ENCODE data around the gene SMIM13. TPM values are rescaled to one million over a fixed set of nuclear protein-coding genes. Genes with fewer than 3 reads are reported as not detected.
"Not testable (repeated sequence)": the region's sequence is repeated elsewhere in the genome, so short reads cannot be mapped to it uniquely, and the experiment has no call there.

SMIM13 gene
- polyA plus RNA-seq, 4 donors, result 2.4 to 11.0 (median 4.1) TPM

- FAIRE-seq; H3K4me3 ChIP-seq (ENCODE audit: low read depth in 1 of 3, low read length in 3 of 3); H3K9me3 ChIP-seq (ENCODE audit: control insufficient read depth in 2 of 2, insufficient read depth in 1 of 2, low read depth in 1 of 2, low read length in 1 of 2); H3K27me3 ChIP-seq (ENCODE audit: control insufficient read depth in 3 of 3, insufficient read depth in 3 of 3, low read length in 3 of 3); H3K36me3 ChIP-seq (ENCODE audit: control insufficient read depth in 3 of 3, insufficient read depth in 2 of 3, low read depth in 1 of 3, low read length in 3 of 3); H3K27ac ChIP-seq (ENCODE audit: low read depth in 1 of 3, low read length in 2 of 3); H3K4me1 ChIP-seq (ENCODE audit: control insufficient read depth in 3 of 3, insufficient read depth in 2 of 3, low read depth in 1 of 3, low read length in 2 of 3); DNase-seq: not testable (repeated sequence)
- WGBS, 3 donors, result 81 to 90% (median 89%) methylated on average over 11 of the region's 11 CpGs
Measured at GRCh38 chr6:11115808-11116536, 22.3 kb downstream of the SMIM13 start.

DNA sequence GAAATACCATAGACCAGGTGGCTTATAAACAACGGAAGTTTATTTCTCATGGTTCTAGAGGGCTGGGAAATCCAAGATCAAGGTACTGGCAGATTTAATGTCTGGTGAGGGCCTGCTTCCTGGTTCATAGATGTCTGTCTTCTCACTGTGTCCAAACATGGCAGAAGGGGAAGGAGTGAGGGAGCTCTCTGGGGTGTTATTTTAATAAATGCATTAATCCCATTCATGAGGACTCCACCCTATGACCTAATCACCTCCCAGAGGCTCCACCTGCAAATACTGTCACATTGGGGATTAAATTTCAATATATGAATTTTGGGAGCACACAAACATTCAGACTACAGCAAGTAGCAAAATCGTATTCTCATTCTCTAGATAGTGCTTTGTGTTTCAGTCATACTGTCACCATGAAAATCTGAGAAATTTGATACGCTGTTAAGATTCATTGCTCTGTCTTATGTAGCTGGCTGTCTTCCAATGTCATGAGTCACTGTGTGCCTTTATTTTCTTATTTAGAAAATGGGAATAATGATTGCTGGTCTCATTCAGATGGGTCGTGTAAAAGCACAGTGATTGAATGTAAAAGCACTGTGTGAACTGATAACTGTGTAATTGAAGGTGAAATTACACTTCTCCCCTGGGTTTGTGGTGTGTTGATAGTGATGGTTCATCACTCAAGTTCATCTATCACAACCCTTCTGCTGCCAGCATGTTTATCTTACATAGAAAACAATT lies 26.8 kb downstream of the SMIM13 start:
- Histone ChIP-seq H3K27me3 (ENCODE audit: control insufficient read depth in 3 of 3, insufficient read depth in 3 of 3, low read length in 3 of 3) (no peaks in the 10 kb centered on the region), H3K4me3 (ENCODE audit: low read depth in 1 of 3, low read length in 3 of 3) (no peak overlapping the region), H3K36me3 (ENCODE audit: control insufficient read depth in 3 of 3, insufficient read depth in 2 of 3, low read depth in 1 of 3, low read length in 3 of 3) (no peaks in the 10 kb centered on the region), H3K27ac (ENCODE audit: low read depth in 1 of 3, low read length in 2 of 3) (no peak overlapping the region), H3K4me1 (ENCODE audit: control insufficient read depth in 3 of 3, insufficient read depth in 2 of 3, low read depth in 1 of 3, low read length in 2 of 3) (peaks cover 0 to 14% (median 7%) of the 10 kb centered on the region in 3 donors), H3K9me3 (ENCODE audit: control insufficient read depth in 2 of 2, insufficient read depth in 1 of 2, low read depth in 1 of 2, low read length in 1 of 2) (no peaks in the 10 kb centered on the region)
- 44 to 61% (median 60%) methylated on average over 4 of the region's 4 CpGs for WGBS, 3 donors
- FAIRE-seq, result no peak
- peak in 1 of 2 donors; percentile 23 for DNase-seq

DNA sequence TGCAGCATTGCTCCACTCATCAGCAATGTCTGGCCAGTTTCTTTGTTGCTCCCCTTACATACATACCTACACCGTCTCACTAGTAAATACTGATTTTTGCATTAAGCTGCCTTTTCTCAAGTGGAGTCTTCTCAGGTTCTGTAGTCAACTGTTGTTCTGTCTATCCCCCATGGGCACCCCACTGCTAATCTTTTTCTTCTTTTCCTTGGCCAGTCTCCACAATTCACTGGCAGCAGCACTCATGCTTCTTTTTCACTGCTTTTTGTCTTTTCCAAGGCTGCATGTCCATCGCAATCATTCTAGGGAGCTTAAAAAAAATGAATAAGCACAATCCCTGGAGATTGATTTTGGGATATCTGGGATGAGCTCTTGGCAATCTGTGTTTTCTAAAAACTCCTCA lies 28.2 kb downstream of the SMIM13 start:
- Histone ChIP-seq H3K4me1 (ENCODE audit: control insufficient read depth in 3 of 3, insufficient read depth in 2 of 3, low read depth in 1 of 3, low read length in 2 of 3) (peaks cover 0 to 14% (median 7%) of the 10 kb centered on the region in 3 donors), H3K36me3 (ENCODE audit: control insufficient read depth in 3 of 3, insufficient read depth in 2 of 3, low read depth in 1 of 3, low read length in 3 of 3) (peaks cover 0 to under 1% (median 0%) of the 10 kb centered on the region in 3 donors), H3K4me3 (ENCODE audit: low read depth in 1 of 3, low read length in 3 of 3) (no peak overlapping the region), H3K9me3 (ENCODE audit: control insufficient read depth in 2 of 2, insufficient read depth in 1 of 2, low read depth in 1 of 2, low read length in 1 of 2) (no peaks in the 10 kb centered on the region), H3K27me3 (ENCODE audit: control insufficient read depth in 3 of 3, insufficient read depth in 3 of 3, low read length in 3 of 3) (no peaks in the 10 kb centered on the region), H3K27ac (ENCODE audit: low read depth in 1 of 3, low read length in 2 of 3) (no peak overlapping the region)
- DNase-seq (no peak), FAIRE-seq (no peak)
- 89 to 96% (median 95%) methylated on average over 2 of the region's 2 CpGs for WGBS, 3 donors

GRCh38 chr6:11122380-11122779 lies 28.7 kb downstream of the SMIM13 start:
- peaks cover 0 to 14% (median 7%) of the 10 kb centered on the region in 3 donors for H3K4me1 ChIP-seq (ENCODE audit: control insufficient read depth in 3 of 3, insufficient read depth in 2 of 3, low read depth in 1 of 3, low read length in 2 of 3)
- WGBS, 3 donors, result 84 to 94% (median 85%) methylated on average over 1 of the region's 1 CpG
- no peak overlapping the region for H3K27ac ChIP-seq (ENCODE audit: low read depth in 1 of 3, low read length in 2 of 3)
- H3K4me3 ChIP-seq (ENCODE audit: low read depth in 1 of 3, low read length in 3 of 3), result no peak overlapping the region
- H3K36me3 ChIP-seq (ENCODE audit: control insufficient read depth in 3 of 3, insufficient read depth in 2 of 3, low read depth in 1 of 3, low read length in 3 of 3), result peaks cover 0 to 4% (median 0%) of the 10 kb centered on the region in 3 donors
- no peak for DNase-seq
- no peak for FAIRE-seq
- H3K27me3 ChIP-seq (ENCODE audit: control insufficient read depth in 3 of 3, insufficient read depth in 3 of 3, low read length in 3 of 3), result no peaks in the 10 kb centered on the region
- peaks cover 0 to 1% of the 10 kb centered on the region in 2 donors for H3K9me3 ChIP-seq (ENCODE audit: control insufficient read depth in 2 of 2, insufficient read depth in 1 of 2, low read depth in 1 of 2, low read length in 1 of 2)

DNA sequence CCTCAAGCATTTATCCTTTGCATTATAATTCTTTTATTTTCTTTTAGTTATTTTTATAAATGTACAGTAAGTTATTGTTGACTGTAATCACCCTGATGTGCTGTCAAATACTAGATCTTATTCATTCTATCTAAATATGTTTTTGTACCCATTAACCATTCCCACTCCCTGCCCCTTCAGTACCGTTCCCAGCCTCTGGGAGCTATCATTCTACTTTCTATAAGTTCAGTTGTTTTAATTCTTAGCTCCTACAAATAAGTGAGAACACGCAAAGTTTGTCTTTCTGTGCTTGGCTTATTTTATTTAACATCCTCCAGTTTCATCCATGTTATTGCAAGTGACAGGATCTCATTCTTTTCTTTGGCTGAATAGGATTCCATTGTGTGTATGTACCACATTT lies 30.3 kb downstream of the SMIM13 start:
- WGBS, 3 donors, result 93 to 95% (median 94%) methylated on average over 2 of the region's 2 CpGs
- Histone ChIP-seq H3K27me3 (ENCODE audit: control insufficient read depth in 3 of 3, insufficient read depth in 3 of 3, low read length in 3 of 3) (no peaks in the 10 kb centered on the region), H3K27ac (ENCODE audit: low read depth in 1 of 3, low read length in 2 of 3) (no peak overlapping the region), H3K36me3 (ENCODE audit: control insufficient read depth in 3 of 3, insufficient read depth in 2 of 3, low read depth in 1 of 3, low read length in 3 of 3) (peaks cover 0 to 8% (median 0%) of the 10 kb centered on the region in 3 donors), H3K4me1 (ENCODE audit: control insufficient read depth in 3 of 3, insufficient read depth in 2 of 3, low read depth in 1 of 3, low read length in 2 of 3) (peaks cover 0 to 14% (median 7%) of the 10 kb centered on the region in 3 donors), H3K9me3 (ENCODE audit: control insufficient read depth in 2 of 2, insufficient read depth in 1 of 2, low read depth in 1 of 2, low read length in 1 of 2) (peaks cover 0 to 4% of the 10 kb centered on the region in 2 donors), H3K4me3 (ENCODE audit: low read depth in 1 of 3, low read length in 3 of 3) (no peak overlapping the region)
- DNase-seq, result no peak
- FAIRE-seq, result no peak

DNA sequence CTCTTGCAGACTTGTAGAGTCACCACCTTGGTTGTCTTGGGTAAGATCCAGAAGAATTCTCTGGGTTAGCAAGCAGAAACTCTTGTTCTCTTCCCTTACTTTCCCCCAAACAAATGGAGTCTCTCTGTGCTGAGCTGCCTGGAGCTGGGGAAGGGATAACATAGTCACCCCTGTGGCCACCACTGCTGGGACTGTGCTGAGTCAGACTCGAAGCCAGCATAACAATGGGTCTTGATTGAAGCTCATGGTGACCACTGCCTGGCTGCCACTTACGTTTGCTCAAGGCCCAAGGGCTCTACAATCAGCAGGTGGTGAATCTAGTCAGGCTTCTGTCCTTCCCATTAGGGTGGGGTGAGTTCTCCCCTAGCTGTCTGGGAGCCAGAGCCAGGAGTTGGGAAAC lies 33.2 kb downstream of the SMIM13 start:
- no peak for FAIRE-seq
- Histone ChIP-seq H3K4me1 (ENCODE audit: control insufficient read depth in 3 of 3, insufficient read depth in 2 of 3, low read depth in 1 of 3, low read length in 2 of 3) (peaks cover 0 to 1% (median 0%) of the 10 kb centered on the region in 3 donors), H3K9me3 (ENCODE audit: control insufficient read depth in 2 of 2, insufficient read depth in 1 of 2, low read depth in 1 of 2, low read length in 1 of 2) (peaks cover 0 to 4% of the 10 kb centered on the region in 2 donors), H3K36me3 (ENCODE audit: control insufficient read depth in 3 of 3, insufficient read depth in 2 of 3, low read depth in 1 of 3, low read length in 3 of 3) (peaks cover 0 to 8% (median 0%) of the 10 kb centered on the region in 3 donors), H3K27ac (ENCODE audit: low read depth in 1 of 3, low read length in 2 of 3) (no peak overlapping the region), H3K4me3 (ENCODE audit: low read depth in 1 of 3, low read length in 3 of 3) (no peak overlapping the region), H3K27me3 (ENCODE audit: control insufficient read depth in 3 of 3, insufficient read depth in 3 of 3, low read length in 3 of 3) (no peaks in the 10 kb centered on the region)
- no peak for DNase-seq
- 85 to 87% (median 87%) methylated on average over 2 of the region's 2 CpGs for WGBS, 3 donors

DNA sequence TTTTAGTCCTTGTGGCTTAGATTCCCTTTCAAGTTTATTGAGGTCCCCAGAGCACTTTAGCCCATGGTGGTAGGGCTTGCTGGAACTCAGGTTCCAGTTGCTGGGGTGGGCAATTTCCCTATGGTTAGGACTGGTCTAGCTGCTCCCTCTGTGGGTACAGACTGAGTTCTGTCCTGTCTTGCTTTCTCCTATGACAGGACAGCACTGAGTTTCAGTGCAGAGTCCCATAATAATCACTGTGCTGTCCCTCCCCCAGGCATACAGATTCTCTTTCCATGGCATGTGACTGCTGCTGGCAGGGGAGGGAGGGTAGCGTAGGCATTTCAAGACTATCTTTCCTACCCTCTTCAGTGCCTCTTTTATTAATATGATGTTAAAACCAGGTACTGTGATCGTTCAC lies 35.0 kb downstream of the SMIM13 start:
- DNase-seq (peak in 1 of 2 donors; percentile 20), FAIRE-seq (no peak)
- Histone ChIP-seq H3K9me3 (ENCODE audit: control insufficient read depth in 2 of 2, insufficient read depth in 1 of 2, low read depth in 1 of 2, low read length in 1 of 2) (peaks cover 0 to 4% of the 10 kb centered on the region in 2 donors), H3K4me1 (ENCODE audit: control insufficient read depth in 3 of 3, insufficient read depth in 2 of 3, low read depth in 1 of 3, low read length in 2 of 3) (no peaks in the 10 kb centered on the region), H3K36me3 (ENCODE audit: control insufficient read depth in 3 of 3, insufficient read depth in 2 of 3, low read depth in 1 of 3, low read length in 3 of 3) (peaks cover 0 to 8% (median 0%) of the 10 kb centered on the region in 3 donors), H3K4me3 (ENCODE audit: low read depth in 1 of 3, low read length in 3 of 3) (no peak overlapping the region), H3K27ac (ENCODE audit: low read depth in 1 of 3, low read length in 2 of 3) (no peak overlapping the region), H3K27me3 (ENCODE audit: control insufficient read depth in 3 of 3, insufficient read depth in 3 of 3, low read length in 3 of 3) (no peaks in the 10 kb centered on the region)
- WGBS, 3 donors, result 92 to 96% (median 95%) methylated on average over 2 of the region's 2 CpGs

DNA sequence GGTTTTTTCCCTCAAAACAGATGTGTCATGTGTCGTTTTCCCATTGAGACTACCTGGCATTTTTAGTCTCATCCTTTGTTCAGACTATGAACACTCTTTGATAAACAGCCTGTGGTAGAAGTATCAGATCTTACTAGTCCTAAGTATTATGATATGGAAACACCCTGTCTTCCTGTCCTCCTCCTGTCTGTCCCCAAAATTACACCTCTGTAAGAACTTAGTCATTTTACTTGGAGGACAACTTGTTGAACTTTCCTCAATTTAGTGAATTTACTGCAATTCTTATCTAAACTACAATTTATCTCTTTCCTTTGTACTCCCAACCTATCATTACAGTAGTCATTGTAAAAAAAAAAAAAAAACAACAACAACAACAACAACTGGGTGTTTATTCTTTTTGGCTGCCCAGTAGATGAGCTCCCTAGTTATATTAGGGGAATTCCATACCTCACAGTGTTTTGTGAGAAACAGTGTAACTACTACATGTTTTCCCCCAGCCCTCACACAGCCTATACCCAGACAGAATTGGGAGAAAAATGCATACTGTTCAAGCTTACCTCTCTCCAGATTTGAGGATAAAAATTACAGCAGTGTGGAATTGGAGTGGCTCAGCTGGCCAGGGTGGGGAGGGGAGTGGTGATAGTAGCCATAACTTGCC lies 36.4 kb downstream of the SMIM13 start:
- no peaks in the 10 kb centered on the region for H3K27me3 ChIP-seq (ENCODE audit: control insufficient read depth in 3 of 3, insufficient read depth in 3 of 3, low read length in 3 of 3)
- H3K36me3 ChIP-seq (ENCODE audit: control insufficient read depth in 3 of 3, insufficient read depth in 2 of 3, low read depth in 1 of 3, low read length in 3 of 3), result peaks cover 0 to 11% (median 6%) of the 10 kb centered on the region in 3 donors
- FAIRE-seq (no peak), DNase-seq (no peak)
- 87 to 97% (median 92%) methylated on average over 1 of the region's 1 CpG for WGBS, 3 donors
- H3K4me1 ChIP-seq (ENCODE audit: control insufficient read depth in 3 of 3, insufficient read depth in 2 of 3, low read depth in 1 of 3, low read length in 2 of 3), result no peaks in the 10 kb centered on the region
- H3K27ac ChIP-seq (ENCODE audit: low read depth in 1 of 3, low read length in 2 of 3), result no peak overlapping the region
- peaks cover 0 to 4% of the 10 kb centered on the region in 2 donors for H3K9me3 ChIP-seq (ENCODE audit: control insufficient read depth in 2 of 2, insufficient read depth in 1 of 2, low read depth in 1 of 2, low read length in 1 of 2)
- H3K4me3 ChIP-seq (ENCODE audit: low read depth in 1 of 3, low read length in 3 of 3), result no peak overlapping the region
